ENCODE results near the gene DEFB129.
"Not testable (repeated sequence)": the region's sequence is repeated elsewhere in the genome, so short reads cannot be mapped to it uniquely, and the experiment has no call there.

Gene DEFB129

GRCh38 chr20:253447-253846, 26.4 kb downstream of the DEFB129 start:
- DNase-seq = not testable (repeated sequence)

- no peak for DNase-seq
Observed at GRCh38 chr20:257419-257818, 30.4 kb downstream of the DEFB129 start, which contains the start of gene DEFB132. DEFB132 (plus strand) TSS chr20:257724; CDS start chr20:257779, 55 bp downstream.

GRCh38 chr20:258269-258858, 31.3 kb downstream of the DEFB129 start:
- no peak for DNase-seq

- DNase-seq = no peak
Observed at GRCh38 chr20:258963-259362, 31.9 kb downstream of the DEFB129 start.

DNA sequence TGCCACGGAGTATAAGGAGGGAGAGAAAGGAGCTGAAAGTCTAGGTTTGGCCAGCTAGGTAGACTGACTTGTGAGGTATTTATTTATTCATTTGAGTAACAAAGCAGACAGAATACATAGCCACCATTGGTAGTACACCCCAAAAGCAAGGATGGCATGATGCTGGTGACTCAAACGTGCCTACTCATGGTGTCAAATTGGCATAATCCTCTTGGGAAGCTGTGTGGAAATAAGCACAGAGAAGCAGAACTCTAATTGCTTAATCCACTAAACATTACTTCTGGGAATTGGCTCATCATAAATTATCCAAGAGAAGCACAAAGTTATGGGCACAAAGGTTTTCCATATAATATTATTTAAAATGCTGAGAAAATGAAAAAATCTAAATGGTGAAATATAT, 32.9 kb downstream of the DEFB129 start:
- DNase-seq = no peak

DNA sequence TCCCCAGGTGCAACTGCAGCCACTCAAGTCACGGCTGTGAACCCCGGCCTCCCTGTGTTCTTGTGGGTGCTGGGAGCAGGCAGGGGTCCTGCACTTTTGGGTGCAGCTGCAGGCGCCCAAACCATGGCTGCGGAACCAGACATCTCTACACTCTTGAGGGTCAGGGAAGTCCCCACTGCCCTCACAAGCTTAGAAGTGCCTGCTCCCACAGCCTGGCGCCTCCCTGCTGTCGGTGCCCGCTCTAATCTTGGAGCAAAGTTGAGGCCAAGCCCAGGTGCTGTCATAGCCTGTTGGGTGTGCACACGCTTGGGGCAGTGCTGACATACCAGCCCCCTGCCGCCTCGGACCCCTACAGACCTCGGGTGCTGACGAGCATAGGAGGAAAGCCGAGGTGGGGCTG, 36.6 kb downstream of the DEFB129 start:
- no peak for DNase-seq

DNA sequence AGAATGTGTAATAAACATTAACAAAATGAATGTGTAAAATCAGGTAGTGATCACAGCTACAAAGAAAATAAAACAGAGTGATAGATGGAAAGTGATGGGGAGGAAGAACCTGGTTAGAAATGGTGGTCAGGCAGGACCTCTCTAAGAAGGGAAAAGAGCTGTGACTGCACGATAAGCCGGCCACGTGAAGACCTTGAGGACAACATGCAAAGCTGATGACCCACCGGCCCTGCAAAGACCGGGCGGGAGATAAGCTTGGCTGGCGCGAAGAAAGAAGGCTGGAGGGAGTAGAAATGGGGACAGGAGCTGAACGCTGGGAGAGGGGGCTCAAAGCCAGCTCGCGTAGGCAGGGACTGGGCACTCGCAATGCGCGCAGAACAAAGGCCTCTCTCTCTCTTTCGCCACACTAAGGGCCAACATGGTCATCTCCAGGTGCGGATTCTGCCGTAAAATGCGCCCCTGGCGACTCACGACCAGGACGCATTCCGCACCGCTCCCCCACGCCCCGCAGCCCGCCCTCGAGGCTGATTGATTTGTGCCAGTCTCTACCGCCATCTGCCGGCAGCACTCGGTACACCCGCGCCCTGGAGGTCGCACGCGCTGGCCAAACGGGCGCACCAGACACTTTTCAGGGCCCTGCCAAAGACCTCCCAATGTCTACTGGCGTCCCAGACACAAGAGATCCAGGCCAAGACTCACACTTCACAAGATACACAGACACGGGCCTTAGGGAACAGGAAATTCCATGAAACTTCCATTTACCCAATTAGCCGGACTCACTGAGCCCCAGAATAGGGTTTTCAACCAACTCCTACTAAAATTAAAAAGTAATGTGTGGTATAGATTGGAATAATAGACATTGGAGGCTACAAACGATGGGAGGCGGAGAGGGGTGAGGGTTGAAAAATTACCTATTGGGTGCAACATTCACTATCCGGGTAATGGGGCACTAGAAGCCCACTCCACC, 39.8 kb downstream of the DEFB129 start:
- DNase-seq = peak; percentile 90

GRCh38 chr20:270517-270916, 43.5 kb downstream of the DEFB129 start:
- no peak for DNase-seq

DNA sequence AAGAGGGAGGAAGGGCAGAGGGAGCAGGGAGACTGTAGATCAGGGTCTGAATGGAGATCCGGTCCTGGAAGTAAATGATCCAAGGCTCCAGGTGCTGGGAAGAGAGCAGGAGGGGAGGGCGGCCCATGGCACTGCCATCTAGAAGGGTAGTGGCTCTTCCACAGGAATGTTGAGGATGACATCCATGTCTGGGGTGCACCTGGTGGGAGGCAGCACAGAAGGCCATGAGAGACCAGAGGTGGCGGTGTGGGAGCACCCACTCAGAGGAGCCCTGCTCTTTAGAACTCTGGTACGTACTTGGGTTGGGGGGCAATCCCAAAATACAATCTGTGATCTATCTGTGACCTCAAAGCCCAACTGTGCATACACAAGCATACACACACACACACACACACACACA, 44.0 kb downstream of the DEFB129 start:
- DNase-seq = no peak

- DNase-seq = no peak
Observed at GRCh38 chr20:271528-271927, 44.5 kb downstream of the DEFB129 start.

GRCh38 chr20:272718-273117, 45.7 kb downstream of the DEFB129 start:
- no peak for DNase-seq

DNA sequence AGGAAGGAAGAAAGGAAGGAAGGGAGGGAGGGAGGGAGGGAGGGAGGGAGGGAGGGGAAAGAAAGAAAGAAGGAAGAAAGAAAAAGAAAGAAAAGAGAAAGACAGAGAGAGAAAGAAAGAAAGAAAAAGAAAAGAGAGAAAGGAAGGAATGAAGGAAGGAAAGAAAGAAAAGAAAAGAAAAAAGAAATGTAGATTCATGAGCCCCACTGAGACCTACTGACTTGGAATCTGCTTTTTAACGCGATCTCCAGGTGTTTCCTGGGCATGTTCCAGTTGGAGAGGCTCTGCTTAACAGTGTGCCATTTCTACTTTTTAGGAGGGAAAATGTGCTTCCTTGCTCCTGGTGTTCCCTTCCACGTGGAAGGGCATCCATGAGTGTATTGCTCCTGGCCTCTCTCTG, 46.8 kb downstream of the DEFB129 start:
- no peak for DNase-seq

- DNase-seq = no peak
Observed at GRCh38 chr20:275791-276190, 48.7 kb downstream of the DEFB129 start.

GRCh38 chr20:276620-277495, 49.8 kb downstream of the DEFB129 start:
- no peak for DNase-seq

GRCh38 chr20:277496-277781, 50.4 kb downstream of the DEFB129 start:
- DNase-seq = no peak

DNA sequence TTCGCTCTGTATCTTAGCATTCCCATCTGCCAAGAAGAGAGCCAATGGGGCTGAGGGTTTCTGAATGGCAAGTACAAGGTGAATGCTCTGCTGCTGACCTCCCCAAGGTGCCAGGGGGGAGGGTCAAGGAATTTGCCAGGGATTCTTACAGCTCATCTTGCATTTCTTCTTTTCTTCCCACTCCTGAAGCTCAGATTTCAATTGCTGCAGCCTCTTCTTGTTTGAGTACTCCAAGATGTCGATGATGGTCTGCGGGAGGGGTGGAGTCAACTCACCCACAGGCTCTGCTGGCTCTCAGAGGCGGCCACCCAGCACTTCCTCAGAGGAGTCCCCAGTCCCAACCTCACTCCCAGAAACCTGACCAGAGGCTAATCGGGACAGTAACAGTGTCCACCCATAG, 51.1 kb downstream of the DEFB129 start:
- DNase-seq = no peak

DNA sequence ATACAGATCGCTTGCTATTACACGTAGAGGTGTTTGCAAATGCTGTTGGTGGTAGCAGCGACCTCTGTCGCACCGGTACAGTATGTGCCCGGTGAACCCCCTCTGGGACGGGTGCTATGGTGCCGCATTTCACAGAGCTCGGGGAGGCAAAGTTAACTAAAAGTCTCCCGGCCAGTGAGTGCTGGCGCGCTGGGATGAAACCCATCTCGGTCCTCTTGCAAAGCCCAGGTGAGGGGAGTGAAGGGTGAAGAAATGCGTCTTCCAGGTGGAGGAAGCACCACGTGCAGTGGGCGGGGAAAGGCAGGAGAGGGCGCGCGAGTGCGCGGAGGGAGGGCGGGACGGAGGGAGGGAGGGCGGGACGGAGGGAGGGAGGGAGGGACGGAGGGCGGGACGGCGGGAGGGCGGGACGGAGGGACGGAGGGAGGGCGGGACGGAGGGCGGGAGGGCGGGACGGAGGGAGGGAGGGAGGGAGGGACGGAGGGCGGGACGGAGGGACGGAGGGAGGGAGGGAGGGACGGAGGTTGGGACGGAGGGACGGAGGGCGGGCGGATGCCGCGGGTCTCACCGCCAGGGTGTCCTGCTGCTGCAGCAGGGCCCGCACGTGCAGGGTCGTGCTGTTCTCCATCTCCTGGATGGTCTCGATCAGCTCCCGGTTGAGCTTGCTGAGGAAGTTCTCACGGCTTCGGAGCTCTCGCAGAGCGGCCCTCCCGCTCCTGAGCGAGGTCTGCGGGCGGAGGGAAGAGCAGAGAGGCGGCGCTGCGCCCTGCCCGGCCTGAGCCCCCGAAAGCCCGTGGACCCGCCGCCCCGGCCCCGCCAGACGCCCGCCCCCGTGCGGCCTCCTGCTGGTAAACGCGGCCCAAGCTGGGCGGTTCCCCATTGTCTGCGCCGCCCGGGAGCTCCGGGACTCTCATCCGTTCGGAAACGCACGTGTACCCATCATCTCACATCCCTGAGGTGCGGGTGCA, 51.8 kb downstream of the DEFB129 start:
- DNase-seq = peak; percentile 62
